Measurements from ENCODE around the gene ITIH5. TPM values are rescaled to one million over a fixed set of nuclear protein-coding genes. Genes with fewer than 3 reads are reported as not detected.

Gene ITIH5
- total RNA-seq, 8 experiments from 2014 or later, result 0.15 to 154 (median 1.8) TPM

DNA sequence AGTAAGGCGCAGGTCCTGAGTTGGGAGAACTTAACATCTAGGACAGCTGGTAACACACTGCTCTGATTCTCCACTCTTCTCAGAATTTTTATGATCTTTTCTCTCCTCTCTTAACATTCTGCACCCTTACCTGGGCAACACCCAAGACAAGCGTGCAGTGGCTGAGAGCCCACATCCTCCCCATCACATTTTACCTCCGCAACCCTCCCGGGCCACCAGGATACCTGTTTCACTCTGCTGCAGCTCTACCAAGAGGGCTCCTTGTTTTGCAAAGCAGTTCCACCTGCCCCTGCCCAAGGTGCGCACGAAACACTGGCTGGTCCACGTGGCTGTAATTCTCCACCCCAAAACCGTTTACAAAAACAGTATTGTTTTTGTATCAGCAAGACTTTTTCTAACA, 81.5 kb downstream of the ITIH5 start:
- in situ Hi-C loops (cut with MboI; ENCODE audit: low pct_unique_long_range_greater_than_20kb in 2 of 9, low sequenced_read_pairs in 9 of 9, unreplicated experiment in 9 of 9), result no loop called here
- H3K27ac ChIP-seq, result no peak overlapping the region
- ATAC-seq (replicated peaks in 6 of 8), result no peak
- no peak overlapping the region for H3K4me3 ChIP-seq
- 40 to 95% (median 81%) methylated on average over 2 to 7 of the region's 8 CpGs; no CpG with 5 or more reads in 2 of the 10 experiments for WGBS, 10 experiments
- peaks cover 0 to 6% of the 10 kb centered on the region in 2 donors for H3K4me1 ChIP-seq (replicated peaks in 1 of 2)

DNA sequence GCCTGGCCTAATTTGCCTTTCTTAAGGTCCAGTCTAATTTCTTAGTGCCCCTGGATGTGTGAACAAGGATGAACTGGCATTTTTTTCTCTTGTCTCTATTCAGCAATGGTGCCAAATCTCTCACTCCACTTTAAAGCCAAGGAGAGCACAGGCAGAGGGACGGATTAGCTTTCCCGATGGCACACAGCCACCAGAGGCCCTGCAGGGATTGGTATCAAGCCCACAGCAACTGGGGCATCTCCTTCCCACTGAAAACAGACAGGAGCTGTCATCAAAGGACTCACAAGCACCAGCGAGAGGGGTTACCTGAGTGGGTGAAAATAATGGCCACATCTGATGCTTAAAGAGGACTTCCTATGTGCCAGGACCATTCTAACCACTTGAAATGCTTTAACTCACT, 83.1 kb downstream of the ITIH5 start:
- ATAC-seq (replicated peaks in 6 of 8), result no peak
- Histone ChIP-seq H3K27ac (no peak overlapping the region), H3K4me1 (replicated peaks in 1 of 2) (peaks cover 0 to 6% of the 10 kb centered on the region in 2 donors), H3K4me3 (no peak overlapping the region)
- in situ Hi-C loops (cut with MboI; ENCODE audit: low pct_unique_long_range_greater_than_20kb in 2 of 9, low sequenced_read_pairs in 9 of 9, unreplicated experiment in 9 of 9), result no loop called here
- 88 to 100% (median 94%) methylated on average over 1 to 3 of the region's 3 CpGs; no CpG with 5 or more reads in 7 of the 10 experiments for WGBS, 10 experiments

DNA sequence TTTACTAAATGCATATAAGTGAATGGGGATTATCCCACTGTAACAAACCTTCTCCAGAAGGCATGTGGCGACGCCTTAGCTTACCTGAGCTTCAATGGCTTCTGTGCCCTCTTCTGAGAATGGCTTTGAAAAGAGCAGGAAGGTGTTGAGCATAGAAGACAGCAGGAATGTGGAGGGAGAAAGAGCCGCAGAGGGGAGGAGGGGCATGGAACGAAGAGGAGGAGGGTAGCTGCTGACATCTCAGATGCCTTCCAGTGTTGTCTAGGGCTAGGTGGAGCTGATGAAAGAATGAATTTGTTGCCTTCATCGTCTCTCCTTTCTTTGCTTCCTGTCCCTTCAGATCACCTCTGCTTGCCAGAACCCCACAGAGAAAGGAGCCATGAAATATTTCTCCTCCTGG, 86.2 kb downstream of the ITIH5 start:
- no peak for ATAC-seq (replicated peaks in 6 of 8)
- WGBS, 10 experiments, result 57 to 100% (median 88%) methylated on average over 2 to 4 of the region's 5 CpGs; no CpG with 5 or more reads in 1 of the 10 experiments
- no peaks in the 10 kb centered on the region for H3K4me1 ChIP-seq (replicated peaks in 1 of 2)
- no peak overlapping the region for H3K27ac ChIP-seq
- H3K4me3 ChIP-seq, result no peak overlapping the region
- in situ Hi-C loops (cut with MboI; ENCODE audit: low pct_unique_long_range_greater_than_20kb in 2 of 9, low sequenced_read_pairs in 9 of 9, unreplicated experiment in 9 of 9), result no loop called here

DNA sequence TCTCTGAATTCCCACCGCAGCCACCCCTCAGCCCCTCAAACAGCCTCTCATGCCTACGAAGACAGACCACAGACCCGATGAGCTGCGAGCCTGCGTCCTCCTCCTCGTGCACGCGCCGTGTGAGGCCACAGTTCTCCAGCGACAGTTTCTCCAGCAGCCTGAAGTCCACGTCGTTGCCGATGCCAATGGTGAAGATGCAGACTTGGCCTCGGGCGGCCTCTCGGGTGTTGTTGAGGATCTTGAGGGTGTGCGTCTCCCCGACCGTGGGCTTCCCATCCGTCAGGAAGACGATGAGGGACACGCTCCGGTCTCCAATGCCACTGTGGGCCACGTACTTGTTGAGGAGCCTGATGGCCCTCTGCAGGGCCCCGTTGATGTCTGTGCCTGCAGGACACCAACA, 87.1 kb downstream of the ITIH5 start:
- no peak for ATAC-seq (replicated peaks in 6 of 8)
- H3K4me1 ChIP-seq (replicated peaks in 1 of 2), result no peaks in the 10 kb centered on the region
- in situ Hi-C loops (cut with MboI; ENCODE audit: low pct_unique_long_range_greater_than_20kb in 2 of 9, low sequenced_read_pairs in 9 of 9, unreplicated experiment in 9 of 9), result no loop called here
- WGBS, 10 experiments, result 96 to 100% (median 98%) methylated on average over 3 to 15 of the region's 25 CpGs; no CpG with 5 or more reads in 7 of the 10 experiments
- H3K27ac ChIP-seq, result no peak overlapping the region
- H3K4me3 ChIP-seq, result no peak overlapping the region

DNA sequence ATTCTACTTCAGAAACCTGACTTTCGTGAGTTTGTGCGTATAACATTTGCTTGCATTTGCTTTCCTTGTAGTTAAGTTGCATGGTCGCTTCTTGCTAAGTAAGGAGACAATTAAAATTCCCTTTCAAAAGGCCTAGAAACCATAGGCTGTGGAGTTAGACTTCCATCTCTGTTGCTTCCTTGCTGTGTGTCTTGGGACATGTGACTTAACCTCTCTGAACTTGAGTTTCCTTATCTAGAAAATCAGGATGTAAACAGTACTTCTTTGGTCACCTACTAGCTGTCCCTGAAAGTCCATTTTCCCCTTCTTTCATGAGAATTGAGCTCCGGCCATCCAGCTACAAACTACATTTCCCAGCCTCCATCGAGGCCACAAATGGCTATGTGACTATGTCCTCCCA, 89.2 kb downstream of the ITIH5 start:
- in situ Hi-C loops (cut with MboI; ENCODE audit: low pct_unique_long_range_greater_than_20kb in 2 of 9, low sequenced_read_pairs in 9 of 9, unreplicated experiment in 9 of 9), result no loop called here
- Histone ChIP-seq H3K4me3 (no peak overlapping the region), H3K27ac (no peak overlapping the region), H3K4me1 (replicated peaks in 1 of 2) (no peaks in the 10 kb centered on the region)
- no peak for ATAC-seq (replicated peaks in 6 of 8)
- WGBS, 10 experiments, result 48 to 98% (median 82%) methylated on average over 2 to 5 of the region's 5 CpGs; no CpG with 5 or more reads in 2 of the 10 experiments

DNA sequence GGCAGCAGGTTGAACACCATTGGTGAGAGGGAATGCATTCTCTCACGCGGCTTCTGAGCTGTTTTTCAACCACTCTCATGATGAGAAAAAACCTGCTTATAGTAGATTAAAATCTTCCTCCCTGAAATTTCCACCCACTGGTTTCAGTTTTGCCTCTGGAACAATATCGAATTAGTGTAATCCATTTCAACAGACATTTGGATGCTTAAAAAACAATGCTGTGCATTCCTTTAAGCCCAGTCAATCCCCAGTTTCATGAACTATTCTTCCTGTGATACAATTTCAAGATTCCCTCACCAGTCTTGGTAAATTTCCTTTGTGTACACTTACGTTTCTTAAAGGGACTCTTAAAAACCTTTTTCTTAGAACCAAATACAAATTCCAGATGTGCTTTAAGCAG, 89.6 kb downstream of the ITIH5 start:
- Histone ChIP-seq H3K27ac (no peak overlapping the region), H3K4me3 (no peak overlapping the region), H3K4me1 (replicated peaks in 1 of 2) (no peaks in the 10 kb centered on the region)
- in situ Hi-C loops (cut with MboI; ENCODE audit: low pct_unique_long_range_greater_than_20kb in 2 of 9, low sequenced_read_pairs in 9 of 9, unreplicated experiment in 9 of 9), result no loop called here
- ATAC-seq (replicated peaks in 6 of 8), result no peak
- 0 to 100% (median 68%) methylated on average over 1 to 4 of the region's 4 CpGs; no CpG with 5 or more reads in 2 of the 10 experiments for WGBS, 10 experiments

DNA sequence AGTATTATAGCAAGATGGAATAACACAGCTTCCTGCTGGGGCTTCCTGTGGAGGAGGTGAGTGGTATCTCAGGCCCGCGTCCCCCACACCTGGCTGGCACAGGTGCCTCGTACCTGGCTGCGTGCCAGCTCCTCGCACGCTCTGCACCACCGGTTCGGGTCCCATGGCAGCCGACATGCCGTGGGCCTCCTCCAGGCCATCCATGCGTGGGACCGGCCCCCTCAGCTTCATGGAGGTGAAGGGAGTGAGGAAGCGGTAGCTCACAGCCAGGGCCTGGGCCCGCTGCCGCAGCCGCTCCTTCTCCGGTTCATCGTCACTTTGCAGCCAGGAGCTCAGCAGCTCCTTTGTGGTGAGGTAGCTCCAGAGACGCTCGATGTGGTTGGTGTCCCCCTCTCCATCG, 90.4 kb downstream of the ITIH5 start:
- in situ Hi-C loops (cut with MboI; ENCODE audit: low pct_unique_long_range_greater_than_20kb in 2 of 9, low sequenced_read_pairs in 9 of 9, unreplicated experiment in 9 of 9), result no loop called here
- ATAC-seq (replicated peaks in 6 of 8), result no peak
- Histone ChIP-seq H3K4me3 (no peak overlapping the region), H3K27ac (no peak overlapping the region), H3K4me1 (replicated peaks in 1 of 2) (no peaks in the 10 kb centered on the region)
- 93 to 100% (median 96%) methylated on average over 2 to 13 of the region's 21 CpGs; no CpG with 5 or more reads in 7 of the 10 experiments for WGBS, 10 experiments

DNA sequence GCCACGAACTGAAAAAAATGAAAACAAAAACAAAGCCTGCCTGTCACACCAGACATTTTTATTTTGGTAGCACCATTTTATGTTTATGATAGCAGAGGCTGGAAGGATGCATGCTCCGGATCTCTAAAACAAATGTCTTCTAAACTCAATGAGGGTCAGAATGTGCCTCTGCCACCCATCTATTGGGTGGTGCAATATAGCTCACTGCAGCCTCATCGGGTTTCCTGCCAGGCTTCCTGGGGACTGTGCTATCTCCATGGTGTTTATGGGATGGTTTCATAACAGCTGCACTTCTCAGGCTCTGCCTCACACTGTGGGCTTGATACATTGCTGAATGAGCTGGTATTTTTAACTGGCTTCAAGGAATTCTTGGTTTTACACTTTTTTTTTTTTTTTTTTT, 94.4 kb downstream of the ITIH5 start:
- Histone ChIP-seq H3K4me1 (replicated peaks in 1 of 2) (peaks cover 0 to 7% of the 10 kb centered on the region in 2 donors), H3K4me3 (no peak overlapping the region), H3K27ac (no peak overlapping the region)
- peak in 3 of 8 experiments; percentile 29 to 75 (median 29) for ATAC-seq (replicated peaks in 6 of 8)
- 13 to 100% (median 80%) methylated on average over 1 to 3 of the region's 3 CpGs; no CpG with 5 or more reads in 3 of the 10 experiments for WGBS, 10 experiments
- in situ Hi-C loops (cut with MboI; ENCODE audit: low pct_unique_long_range_greater_than_20kb in 2 of 9, low sequenced_read_pairs in 9 of 9, unreplicated experiment in 9 of 9), result no loop called here

DNA sequence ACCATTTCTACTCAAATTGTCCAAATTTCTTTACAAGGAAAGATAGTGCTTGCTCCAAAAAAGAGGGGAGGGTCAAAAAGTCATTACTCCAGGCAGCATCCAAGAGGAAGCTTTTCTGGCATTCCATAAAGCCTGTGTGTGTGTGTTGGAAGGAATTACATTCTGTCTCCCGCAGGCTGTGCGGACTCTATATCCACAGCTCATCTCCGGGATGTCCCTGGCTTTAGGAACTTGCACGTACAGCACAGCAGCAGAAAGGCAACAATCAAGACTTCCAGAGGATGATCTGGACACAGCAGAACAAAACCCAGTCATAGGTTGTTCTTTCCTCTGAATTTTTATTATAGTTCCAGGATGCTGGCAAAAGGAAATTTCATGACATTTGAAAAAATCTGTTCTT, 94.8 kb downstream of the ITIH5 start:
- Histone ChIP-seq H3K27ac (no peak overlapping the region), H3K4me1 (replicated peaks in 1 of 2) (peaks cover 0 to 7% of the 10 kb centered on the region in 2 donors), H3K4me3 (no peak overlapping the region)
- 5 to 100% (median 91%) methylated on average over 1 to 4 of the region's 4 CpGs; no CpG with 5 or more reads in 4 of the 10 experiments for WGBS, 10 experiments
- no peak for ATAC-seq (replicated peaks in 6 of 8)
- in situ Hi-C loops (cut with MboI; ENCODE audit: low pct_unique_long_range_greater_than_20kb in 2 of 9, low sequenced_read_pairs in 9 of 9, unreplicated experiment in 9 of 9), result no loop called here

DNA sequence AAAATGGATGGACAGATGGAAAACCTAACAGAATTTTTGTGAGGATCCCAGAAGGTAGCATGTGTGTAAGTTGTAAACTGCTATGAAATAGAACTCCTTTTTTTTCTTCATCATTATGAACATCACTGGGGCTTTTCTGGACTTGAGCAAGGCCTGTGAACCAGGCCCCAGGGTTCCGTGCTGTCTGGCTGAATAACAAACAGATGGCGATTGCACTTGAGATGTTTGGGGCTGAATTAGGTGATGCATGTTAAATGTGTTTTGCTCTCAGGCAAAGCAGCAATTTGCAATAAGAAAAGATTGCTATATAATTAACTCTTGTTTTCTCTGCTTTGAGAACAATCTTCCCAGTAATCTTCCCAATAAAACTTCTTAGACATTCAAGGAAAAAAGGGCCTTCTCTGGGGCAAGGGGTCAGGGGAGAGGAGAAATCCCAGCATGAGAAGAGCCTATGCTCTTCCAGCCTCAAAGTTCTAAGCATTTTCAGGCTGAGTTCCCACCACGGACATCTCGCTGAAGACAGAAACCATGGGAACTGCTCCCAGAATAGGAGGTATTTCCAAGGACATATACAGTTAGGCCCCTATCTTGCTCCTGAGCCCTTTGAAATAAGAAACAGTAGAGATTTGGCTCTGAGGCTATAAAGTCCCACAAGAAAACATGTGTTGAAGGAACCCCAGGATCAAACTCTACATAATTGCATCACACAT, 98.7 kb downstream of the ITIH5 start:
- ATAC-seq (replicated peaks in 6 of 8), result peak in 1 of 8 experiments; percentile 59
- Histone ChIP-seq H3K27ac (no peak overlapping the region), H3K4me3 (no peak overlapping the region), H3K4me1 (replicated peaks in 1 of 2) (peaks cover 2 to 7% of the 10 kb centered on the region in 2 donors)
- 17 to 86% (median 66%) methylated on average over 1 to 4 of the region's 4 CpGs; no CpG with 5 or more reads in 2 of the 10 experiments for WGBS, 10 experiments
- in situ Hi-C loops (cut with MboI; ENCODE audit: low pct_unique_long_range_greater_than_20kb in 2 of 9, low sequenced_read_pairs in 9 of 9, unreplicated experiment in 9 of 9), result no loop called here

DNA sequence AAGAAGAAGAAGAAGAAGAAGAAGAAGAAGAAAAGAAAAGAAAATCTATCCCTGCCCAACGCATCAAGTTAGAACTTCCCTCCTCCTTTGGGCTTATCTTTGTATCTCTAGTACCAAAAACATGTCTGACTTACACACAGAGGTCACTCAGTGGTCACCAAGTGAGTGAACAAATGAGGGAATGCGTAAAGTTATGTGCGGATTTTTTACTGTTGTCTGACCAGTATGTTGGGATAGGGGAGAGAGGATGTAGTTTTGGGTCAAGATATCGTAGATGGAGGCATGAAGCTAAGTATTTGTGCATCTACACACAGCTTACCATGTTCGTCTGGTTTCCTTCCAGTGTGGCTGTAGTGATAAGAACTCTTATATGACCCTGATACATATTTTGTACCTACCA, 99.9 kb downstream of the ITIH5 start:
- no peak overlapping the region for H3K27ac ChIP-seq
- in situ Hi-C loops (cut with MboI; ENCODE audit: low pct_unique_long_range_greater_than_20kb in 2 of 9, low sequenced_read_pairs in 9 of 9, unreplicated experiment in 9 of 9), result no loop called here
- no peak for ATAC-seq (replicated peaks in 6 of 8)
- H3K4me1 ChIP-seq (replicated peaks in 1 of 2), result peaks cover 12 to 14% of the 10 kb centered on the region in 2 donors
- 59 to 100% (median 88%) methylated on average over 1 to 5 of the region's 5 CpGs for WGBS, 10 experiments
- H3K4me3 ChIP-seq, result no peak overlapping the region

DNA sequence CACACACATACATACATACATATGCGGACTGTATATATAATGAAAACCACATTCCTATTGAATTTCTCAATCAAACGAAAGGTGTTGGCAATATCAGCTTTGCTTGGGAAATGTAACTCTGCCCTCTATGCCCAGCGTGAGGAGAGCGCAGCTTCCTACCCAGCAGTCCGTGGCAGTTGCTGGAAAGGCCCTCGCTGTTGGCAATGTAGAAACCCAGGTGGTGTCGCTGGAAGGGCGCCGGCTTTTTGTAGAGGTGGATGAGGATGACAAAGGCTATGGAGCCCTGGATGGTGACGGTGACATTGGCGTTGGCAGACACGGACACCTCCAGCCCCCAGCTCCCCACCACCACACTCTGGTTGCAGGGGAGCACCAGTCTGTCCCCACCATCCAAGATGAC, 100.9 kb downstream of the ITIH5 start:
- Histone ChIP-seq H3K4me1 (replicated peaks in 1 of 2) (peaks cover 22 to 23% of the 10 kb centered on the region in 2 donors), H3K4me3 (no peak overlapping the region), H3K27ac (no peak overlapping the region)
- in situ Hi-C loops (cut with MboI; ENCODE audit: low pct_unique_long_range_greater_than_20kb in 2 of 9, low sequenced_read_pairs in 9 of 9, unreplicated experiment in 9 of 9), result no loop called here
- 82 to 100% (median 98%) methylated on average over 2 to 8 of the region's 12 CpGs; no CpG with 5 or more reads in 7 of the 10 experiments for WGBS, 10 experiments
- ATAC-seq (replicated peaks in 6 of 8), result no peak

DNA sequence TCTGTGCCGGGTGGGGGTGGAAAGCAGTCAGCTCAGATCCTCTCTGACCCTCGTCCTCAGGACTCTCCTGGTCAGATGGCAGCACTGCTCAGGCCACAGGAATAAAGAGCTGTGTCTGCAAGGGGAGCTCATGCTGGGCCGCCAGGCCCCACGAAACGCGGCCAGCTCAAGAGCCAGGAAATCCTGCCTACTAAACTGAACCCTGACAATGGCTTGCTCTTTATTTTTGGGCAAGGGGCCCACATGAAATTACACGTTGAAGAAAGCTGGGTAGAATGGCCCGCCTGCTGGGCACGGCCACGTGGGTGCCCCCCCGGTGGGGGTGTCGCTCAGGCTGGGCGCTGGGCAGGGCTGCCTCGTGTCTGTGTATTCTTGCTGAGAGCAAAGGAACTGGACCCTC, 103.0 kb downstream of the ITIH5 start:
- ATAC-seq (replicated peaks in 6 of 8), result no peak
- Histone ChIP-seq H3K27ac (no peak overlapping the region), H3K4me1 (replicated peaks in 1 of 2) (peaks cover 27 to 31% of the 10 kb centered on the region in 2 donors), H3K4me3 (no peak overlapping the region)
- in situ Hi-C loops (cut with MboI; ENCODE audit: low pct_unique_long_range_greater_than_20kb in 2 of 9, low sequenced_read_pairs in 9 of 9, unreplicated experiment in 9 of 9), result no loop called here
- WGBS, 10 experiments, result 20 to 100% (median 81%) methylated on average over 1 to 14 of the region's 14 CpGs; no CpG with 5 or more reads in 1 of the 10 experiments

DNA sequence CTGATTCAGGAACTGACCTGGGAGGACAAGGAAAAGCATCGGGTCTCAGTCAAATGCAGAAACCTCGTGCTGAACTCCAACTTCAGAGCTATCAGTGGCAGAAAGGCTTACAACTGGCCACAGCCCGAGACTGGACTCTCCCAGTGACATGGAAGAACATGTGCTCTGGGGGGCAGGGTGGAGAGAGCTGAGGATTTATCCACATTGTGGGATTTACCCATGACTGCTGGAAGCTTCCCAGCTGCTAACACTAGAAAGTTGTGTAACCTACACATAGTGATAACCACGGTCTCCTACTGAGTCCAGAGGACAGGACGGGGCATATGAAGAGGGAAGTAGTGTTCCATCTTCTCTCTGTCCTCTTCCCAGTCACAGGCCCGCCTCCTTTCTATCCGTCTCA, 103.4 kb downstream of the ITIH5 start:
- in situ Hi-C loops (cut with MboI; ENCODE audit: low pct_unique_long_range_greater_than_20kb in 2 of 9, low sequenced_read_pairs in 9 of 9, unreplicated experiment in 9 of 9), result no loop called here
- Histone ChIP-seq H3K4me1 (replicated peaks in 1 of 2) (peaks cover 23 to 31% of the 10 kb centered on the region in 2 donors), H3K27ac (no peak overlapping the region), H3K4me3 (no peak overlapping the region)
- WGBS, 10 experiments, result 0 to 81% (median 55%) methylated on average over 1 to 6 of the region's 7 CpGs; no CpG with 5 or more reads in 2 of the 10 experiments
- ATAC-seq (replicated peaks in 6 of 8), result peak in 1 of 8 experiments; percentile 58

Measured in motor neuron (in vitro differentiated cells).